ENCODE results near the gene GPRC5D.

DNA sequence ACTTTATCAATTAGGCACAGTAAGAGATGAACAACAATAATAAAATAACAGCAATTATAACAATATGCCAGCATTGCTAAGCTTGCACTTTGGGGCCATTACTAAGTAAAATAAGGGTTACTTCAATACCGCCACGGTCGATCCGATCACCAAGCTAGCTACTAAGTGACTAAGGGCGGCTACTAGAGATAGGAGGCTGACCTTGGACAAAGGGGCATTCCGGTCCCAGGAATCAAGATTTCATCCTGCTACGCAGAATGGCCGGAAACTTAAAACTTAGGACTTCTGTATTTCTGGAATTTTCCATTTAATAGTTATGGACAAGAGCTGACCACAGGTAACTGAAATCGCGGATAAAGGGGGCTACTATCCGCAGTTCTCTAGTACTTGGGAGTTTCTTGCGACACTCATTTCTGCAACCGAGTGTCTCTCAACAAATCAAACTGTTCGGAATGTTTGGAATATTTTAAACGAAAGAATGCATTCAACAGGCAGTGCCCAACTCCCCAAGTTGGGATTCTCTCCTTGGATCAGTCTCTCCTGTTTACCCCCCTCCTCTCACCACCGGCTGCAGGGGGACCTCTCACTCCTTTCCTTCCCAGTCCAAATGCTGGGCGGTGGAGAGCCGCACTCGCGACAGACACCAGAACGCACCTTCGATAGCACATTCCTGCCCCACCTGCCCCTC is 47.4 kb upstream of the GPRC5D start:
- no peak for TF ChIP-seq EZH2 (IDR thresholded peaks at IDR 0.05; ENCODE audit: insufficient read depth, poor library complexity, severe bottlenecking)
- no peak for TF ChIP-seq EZH2phosphoT487 (IDR thresholded peaks at IDR 0.05; ENCODE audit: insufficient read depth, low read depth)
